GM12864 (cell line): Measurements from ENCODE around the gene LMNTD2.

ENCODE experiments used
- DNase-seq: peaks from one replicate; pipeline ENCODE4 v3.0.0-alpha.2; 2011; ENCODE audit warnings: low read depth
- H3K4me3 ChIP-seq: 2 replicates; pipeline ENCODE4 v1.5.1; 2011; ENCODE audit warnings: mild to moderate bottlenecking, low read depth, low read length, control low read depth
- CTCF ChIP-seq: IDR thresholded peaks from 2 replicates; pipeline ENCODE4 v1.5.1; 2011; ENCODE audit warnings: low read depth, mild to moderate bottlenecking, moderate library complexity, low read length, control low read depth, inconsistent platforms; ENCODE audit errors: missing control alignments

Gene LMNTD2

DNA sequence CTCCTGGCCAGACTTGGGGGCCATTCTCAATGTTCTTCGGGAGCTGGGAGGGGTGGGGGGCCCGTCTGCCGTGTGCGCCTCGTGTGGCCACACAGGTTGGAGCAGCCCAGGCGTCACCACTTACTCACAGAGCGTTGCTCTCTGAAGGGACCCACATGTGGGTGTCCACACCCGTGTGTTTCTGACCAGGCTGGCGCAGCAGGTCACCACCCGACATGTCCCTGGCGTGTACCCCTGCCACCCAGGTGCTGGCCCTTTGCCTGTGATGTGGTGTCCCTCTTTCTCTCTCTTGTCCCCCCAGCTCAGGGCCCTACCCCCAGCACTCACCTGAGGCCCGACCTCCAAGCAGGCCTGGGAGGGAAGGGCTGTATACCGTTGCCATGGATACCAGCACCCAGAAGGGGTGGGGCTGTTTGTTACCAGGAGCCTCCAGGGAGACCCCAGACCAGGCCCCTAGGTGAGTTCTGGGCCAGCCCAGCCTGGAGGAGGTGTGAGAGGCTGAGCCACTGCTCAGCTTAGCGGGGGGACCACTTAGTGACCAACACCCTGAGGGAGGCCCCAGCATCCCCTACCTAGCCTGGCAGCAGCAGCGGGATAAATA, 1.4 kb downstream of the LMNTD2 start:
- no peak overlapping the region for H3K4me3 ChIP-seq
- TF ChIP-seq CTCF: peak; percentile 38
- no peak for DNase-seq

- TF ChIP-seq CTCF: no peak
- no peak for DNase-seq
- no peak overlapping the region for H3K4me3 ChIP-seq
These were observed 2.0 kb downstream of the LMNTD2 start for GRCh38 chr11:558503-558902.

GRCh38 chr11:557328-558132, 3.0 kb downstream of the LMNTD2 start:
- DNase-seq: no peak
- no peak for TF ChIP-seq CTCF
- no peak overlapping the region for H3K4me3 ChIP-seq

DNA sequence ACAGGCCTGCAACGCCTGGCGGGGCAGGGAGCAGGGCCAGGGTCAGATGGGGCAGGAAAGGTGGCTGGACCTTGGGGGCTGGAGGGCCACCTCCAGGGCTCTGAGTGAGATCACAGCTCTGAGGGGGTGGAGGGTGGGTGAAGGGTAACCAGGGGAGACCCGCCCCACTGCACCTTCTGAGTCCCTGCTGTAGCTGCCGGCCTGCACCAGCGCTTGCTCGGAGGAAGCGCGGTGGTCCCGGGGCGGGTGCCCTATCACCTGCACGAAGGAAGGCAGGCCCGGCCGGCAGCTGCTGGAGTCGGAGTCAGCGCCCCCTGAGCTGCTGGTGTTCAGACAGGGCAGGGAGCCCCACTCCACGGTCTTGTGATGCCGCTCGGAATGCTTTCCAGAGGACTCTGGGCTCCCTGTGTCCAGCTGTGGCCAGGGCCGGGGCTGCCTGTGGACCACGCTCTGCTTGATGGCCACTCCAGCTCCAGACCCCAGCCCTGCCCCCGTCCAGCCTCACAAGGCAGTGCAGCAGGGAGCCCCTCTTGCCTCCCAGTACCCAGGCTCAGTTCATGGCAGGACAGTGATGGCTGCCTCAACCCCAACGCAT, 3.8 kb downstream of the LMNTD2 start:
- H3K4me3 ChIP-seq: no peak overlapping the region
- no peak for DNase-seq
- TF ChIP-seq CTCF: no peak

GRCh38 chr11:555780-556661, 4.5 kb downstream of the LMNTD2 start:
- DNase-seq: no peak
- H3K4me3 ChIP-seq: no peak overlapping the region
- no peak for TF ChIP-seq CTCF

- H3K4me3 ChIP-seq: peak overlapping the region; percentile 9; the same call in 1 of the 2 replicates
- DNase-seq: no peak
- TF ChIP-seq CTCF: no peak
These were observed 5.2 kb downstream of the LMNTD2 start for GRCh38 chr11:555227-555779.
